ENCODE results near the gene YKT6.

- TF ChIP-seq CTCF (IDR thresholded peaks at IDR 0.05) (no peak), POLR2A (IDR thresholded peaks at IDR 0.05) (no peak)
Observed at GRCh38 chr7:44257213-44257612, 56.4 kb downstream of the YKT6 start.

All from thyroid gland (tissue), 4 donors.